ENCODE results near the gene WNT6.

WNT6 gene

DNA sequence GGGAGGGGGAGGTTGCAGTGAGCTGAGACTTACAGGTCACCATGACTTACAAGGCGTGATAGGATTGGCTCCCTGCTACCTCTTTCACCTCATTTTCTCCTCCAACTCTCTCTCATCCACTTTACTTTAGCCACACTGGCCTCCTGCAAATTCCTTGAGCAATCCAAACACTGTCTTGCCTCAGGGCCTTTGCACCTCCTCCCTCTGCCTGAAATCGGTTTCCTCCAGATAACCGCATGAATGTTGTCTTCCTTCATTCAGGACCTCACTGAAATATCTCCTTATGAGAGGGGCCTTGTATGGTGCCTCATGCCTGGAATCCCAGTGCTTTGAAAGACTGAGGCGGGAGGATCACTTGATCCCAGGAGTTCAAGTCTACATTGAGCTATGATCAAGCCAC lies 42.8 kb downstream of the WNT6 start:
- TF ChIP-seq CTCF (conservative IDR thresholded peaks at IDR 0.05; ENCODE audit: low read length) (no peak), EZH2phosphoT487 (IDR thresholded peaks at IDR 0.05; ENCODE audit: borderline replicate concordance) (no peak)
- H3K4me3 ChIP-seq (ENCODE audit: low read length, poor library complexity, severe bottlenecking) = no peak overlapping the region

GRCh38 chr2:218904176-218904575 lies 44.6 kb downstream of the WNT6 start:
- H3K9me3 ChIP-seq (ENCODE audit: insufficient read depth, low read depth, low read length) = no peaks in the 10 kb centered on the region
- no peaks in the 10 kb centered on the region for H3K9me2 ChIP-seq (replicated peaks; ENCODE audit: low read depth, low read length)
- no peaks in the 10 kb centered on the region for H3K4me1 ChIP-seq (ENCODE audit: insufficient read depth, low read length, poor library complexity, severe bottlenecking)
- H3K4me2 ChIP-seq (ENCODE audit: low read depth, low read length, poor library complexity, severe bottlenecking) = no peak overlapping the region
- H3K27me3 ChIP-seq (ENCODE audit: insufficient read depth, low read length, poor library complexity, severe bottlenecking) = no peaks in the 10 kb centered on the region
- H3K79me2 ChIP-seq (ENCODE audit: insufficient read depth, low read length) = no peaks in the 10 kb centered on the region
- no peak overlapping the region for H3K9ac ChIP-seq (ENCODE audit: low read depth, low read length, poor library complexity, severe bottlenecking)
- H3K36me3 ChIP-seq (ENCODE audit: insufficient read depth, low read length) = no peaks in the 10 kb centered on the region
- H3F3A ChIP-seq (ENCODE audit: low read depth) = no peaks in the 10 kb centered on the region
- no peaks in the 10 kb centered on the region for H4K20me1 ChIP-seq (ENCODE audit: insufficient read depth, low read length, poor library complexity, severe bottlenecking)
- H2AFZ ChIP-seq (ENCODE audit: low read length) = no peak overlapping the region
- TF ChIP-seq CTCF (conservative IDR thresholded peaks at IDR 0.05; ENCODE audit: low read length) = no peak
- no peak for TF ChIP-seq EZH2phosphoT487 (IDR thresholded peaks at IDR 0.05; ENCODE audit: borderline replicate concordance)
- H3K4me3 ChIP-seq (ENCODE audit: low read length, poor library complexity, severe bottlenecking) = no peak overlapping the region

More for the DNA sequence above, 42.8 kb downstream of the WNT6 start:
- Histone ChIP-seq H3F3A (ENCODE audit: low read depth) (no peaks in the 10 kb centered on the region), H3K9ac (ENCODE audit: low read depth, low read length, poor library complexity, severe bottlenecking) (no peak overlapping the region), H3K79me2 (ENCODE audit: insufficient read depth, low read length) (no peaks in the 10 kb centered on the region), H3K27me3 (ENCODE audit: insufficient read depth, low read length, poor library complexity, severe bottlenecking) (no peaks in the 10 kb centered on the region), H3K9me3 (ENCODE audit: insufficient read depth, low read depth, low read length) (no peaks in the 10 kb centered on the region), H2AFZ (ENCODE audit: low read length) (no peak overlapping the region), H3K9me2 (replicated peaks; ENCODE audit: low read depth, low read length) (no peaks in the 10 kb centered on the region), H3K4me1 (ENCODE audit: insufficient read depth, low read length, poor library complexity, severe bottlenecking) (peaks cover 7% of the 10 kb centered on the region), H3K4me2 (ENCODE audit: low read depth, low read length, poor library complexity, severe bottlenecking) (no peak overlapping the region), H4K20me1 (ENCODE audit: insufficient read depth, low read length, poor library complexity, severe bottlenecking) (no peaks in the 10 kb centered on the region), H3K36me3 (ENCODE audit: insufficient read depth, low read length) (no peaks in the 10 kb centered on the region)

GRCh38 chr2:218908721-218909619 lies 49.4 kb downstream of the WNT6 start:
- H3K4me1 ChIP-seq (ENCODE audit: insufficient read depth, low read length, poor library complexity, severe bottlenecking) = no peaks in the 10 kb centered on the region
- H3K9me2 ChIP-seq (replicated peaks; ENCODE audit: low read depth, low read length) = no peaks in the 10 kb centered on the region
- no peaks in the 10 kb centered on the region for H3F3A ChIP-seq (ENCODE audit: low read depth)
- no peaks in the 10 kb centered on the region for H3K79me2 ChIP-seq (ENCODE audit: insufficient read depth, low read length)
- no peak overlapping the region for H3K4me3 ChIP-seq (ENCODE audit: low read length, poor library complexity, severe bottlenecking)
- H3K36me3 ChIP-seq (ENCODE audit: insufficient read depth, low read length) = no peaks in the 10 kb centered on the region
- TF ChIP-seq EZH2phosphoT487 (IDR thresholded peaks at IDR 0.05; ENCODE audit: borderline replicate concordance) (no peak), CTCF (conservative IDR thresholded peaks at IDR 0.05; ENCODE audit: low read length) (no peak)
- no peak overlapping the region for H2AFZ ChIP-seq (ENCODE audit: low read length)
- no peak overlapping the region for H3K4me2 ChIP-seq (ENCODE audit: low read depth, low read length, poor library complexity, severe bottlenecking)
- no peak overlapping the region for H3K9ac ChIP-seq (ENCODE audit: low read depth, low read length, poor library complexity, severe bottlenecking)
- H4K20me1 ChIP-seq (ENCODE audit: insufficient read depth, low read length, poor library complexity, severe bottlenecking) = no peaks in the 10 kb centered on the region
- H3K9me3 ChIP-seq (ENCODE audit: insufficient read depth, low read depth, low read length) = no peaks in the 10 kb centered on the region
- H3K27me3 ChIP-seq (ENCODE audit: insufficient read depth, low read length, poor library complexity, severe bottlenecking) = no peaks in the 10 kb centered on the region

Measured in Loucy (cell line).